RWPE2 (cell line): ENCODE measurements around the gene SH2D6.

Source experiments
- ATAC-seq: fragments of 200-7000 bp; cut with Tn5 transposase; 3 replicates; pipeline ENCODE4 v1.9.1; 2021; ENCODE audit warnings: low read depth
- DNase-seq: peaks from one replicate; pipeline ENCODE4 v3.0.0-alpha.2; 2020; ENCODE audit warnings: low spot score
- H3K27ac ChIP-seq: fragments of 450-650 bp; 2 replicates; pipeline ENCODE4 v1.5.1; 2017; ENCODE audit warnings: mild to moderate bottlenecking; ENCODE audit not compliant: poor library complexity, severe bottlenecking
- H3K27me3 ChIP-seq: fragments of 250-450 bp; sonication (Bioruptor Pico); 2 replicates; pipeline ENCODE4 v1.5.1; 2021; ENCODE audit warnings: mild to moderate bottlenecking, moderate library complexity; ENCODE audit not compliant: insufficient read depth, poor library complexity, severe bottlenecking
- H3K36me3 ChIP-seq: fragments of 250-450 bp; sonication (Bioruptor Pico); 2 replicates; pipeline ENCODE4 v1.5.1; 2020; ENCODE audit warnings: low read depth, mild to moderate bottlenecking, moderate library complexity
- H3K4me1 ChIP-seq: fragments of 250-450 bp; sonication (Bioruptor Pico); 2 replicates; pipeline ENCODE4 v1.5.1; 2021; ENCODE audit warnings: mild to moderate bottlenecking, moderate library complexity; ENCODE audit not compliant: insufficient read depth, poor library complexity, severe bottlenecking
- H3K4me3 ChIP-seq: fragments of 250-450 bp; sonication (Bioruptor Pico); 2 replicates; pipeline ENCODE4 v1.5.1; 2021; ENCODE audit warnings: mild to moderate bottlenecking, moderate library complexity; ENCODE audit not compliant: severe bottlenecking
- H3K9me3 ChIP-seq: fragments of 250-450 bp; sonication (Bioruptor Pico); 2 replicates; pipeline ENCODE4 v1.5.1; 2021; ENCODE audit warnings: mild to moderate bottlenecking, moderate library complexity; ENCODE audit not compliant: severe bottlenecking
- TF ChIP-seq, protein P1 (sequence below): fragments of 450-650 bp; IDR thresholded peaks from one replicate; pipeline ENCODE4 v1.5.1; 2017; ENCODE audit warnings: mild to moderate bottlenecking, moderate library complexity; ENCODE audit not compliant: poor library complexity, severe bottlenecking

The SH2D6 gene

DNA sequence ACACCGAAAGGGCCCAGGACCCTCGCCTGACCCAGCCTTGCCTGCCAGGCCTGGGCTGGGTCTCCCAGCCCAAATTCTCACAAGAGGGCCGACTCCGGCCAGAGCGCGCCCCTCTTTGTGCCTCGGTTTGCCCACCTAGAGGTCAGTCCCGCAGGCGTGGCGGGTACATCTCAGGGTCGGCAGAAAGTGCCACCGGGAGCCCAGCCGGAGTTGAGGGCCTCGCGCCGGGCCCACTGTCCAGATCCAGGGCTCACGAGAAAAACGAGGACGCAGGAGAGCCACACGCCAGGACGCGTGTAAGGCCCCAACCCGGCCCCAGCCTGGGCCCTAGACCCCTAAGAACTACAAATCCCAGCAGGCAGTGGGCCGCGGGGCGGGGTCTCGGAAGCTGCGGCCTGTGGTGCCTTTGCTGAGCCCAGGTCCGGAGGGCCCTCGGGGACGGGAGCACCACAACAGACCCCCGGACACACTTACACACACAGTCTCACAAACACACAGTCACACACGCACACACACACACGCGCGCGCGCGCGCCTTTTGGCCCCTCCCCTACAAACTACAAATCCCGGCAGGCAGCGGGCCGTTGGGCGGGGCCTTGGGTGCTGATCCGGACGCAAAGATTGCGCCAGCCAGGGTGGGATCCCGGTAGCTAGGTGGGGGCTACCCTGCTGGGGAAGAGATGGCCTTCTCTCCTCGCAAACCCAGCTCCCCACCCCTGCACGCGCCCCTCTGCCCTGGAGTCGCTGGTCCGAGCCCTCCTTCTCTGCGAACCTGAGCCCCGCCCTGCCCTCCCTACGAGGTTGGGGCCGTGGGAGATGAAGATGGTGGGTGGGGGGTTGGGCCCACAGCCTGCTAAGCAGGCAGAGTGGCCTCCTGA lies at the start of gene SH2D6:
SH2D6 (plus strand) TSS at position 583 of the 877 bp plus-strand sequence. CDS start 10,752 bp downstream, outside the sequence.
- TF ChIP-seq, protein P1, sequence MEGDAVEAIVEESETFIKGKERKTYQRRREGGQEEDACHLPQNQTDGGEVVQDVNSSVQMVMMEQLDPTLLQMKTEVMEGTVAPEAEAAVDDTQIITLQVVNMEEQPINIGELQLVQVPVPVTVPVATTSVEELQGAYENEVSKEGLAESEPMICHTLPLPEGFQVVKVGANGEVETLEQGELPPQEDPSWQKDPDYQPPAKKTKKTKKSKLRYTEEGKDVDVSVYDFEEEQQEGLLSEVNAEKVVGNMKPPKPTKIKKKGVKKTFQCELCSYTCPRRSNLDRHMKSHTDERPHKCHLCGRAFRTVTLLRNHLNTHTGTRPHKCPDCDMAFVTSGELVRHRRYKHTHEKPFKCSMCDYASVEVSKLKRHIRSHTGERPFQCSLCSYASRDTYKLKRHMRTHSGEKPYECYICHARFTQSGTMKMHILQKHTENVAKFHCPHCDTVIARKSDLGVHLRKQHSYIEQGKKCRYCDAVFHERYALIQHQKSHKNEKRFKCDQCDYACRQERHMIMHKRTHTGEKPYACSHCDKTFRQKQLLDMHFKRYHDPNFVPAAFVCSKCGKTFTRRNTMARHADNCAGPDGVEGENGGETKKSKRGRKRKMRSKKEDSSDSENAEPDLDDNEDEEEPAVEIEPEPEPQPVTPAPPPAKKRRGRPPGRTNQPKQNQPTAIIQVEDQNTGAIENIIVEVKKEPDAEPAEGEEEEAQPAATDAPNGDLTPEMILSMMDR, result no peak
- no peaks in the 10 kb centered on the region for H3K36me3 ChIP-seq
- peak within 1 kb of the TSS; percentile 41 for H3K4me3 ChIP-seq
- DNase-seq (no peak), ATAC-seq (peak; percentile 71)
- H3K4me1 ChIP-seq, result peaks cover 19% of the 10 kb centered on the region
- no peaks in the 10 kb centered on the region for H3K9me3 ChIP-seq
- H3K27ac ChIP-seq, result peak within 1 kb of the TSS; percentile 94
- H3K27me3 ChIP-seq, result no peaks in the 10 kb centered on the region

DNA sequence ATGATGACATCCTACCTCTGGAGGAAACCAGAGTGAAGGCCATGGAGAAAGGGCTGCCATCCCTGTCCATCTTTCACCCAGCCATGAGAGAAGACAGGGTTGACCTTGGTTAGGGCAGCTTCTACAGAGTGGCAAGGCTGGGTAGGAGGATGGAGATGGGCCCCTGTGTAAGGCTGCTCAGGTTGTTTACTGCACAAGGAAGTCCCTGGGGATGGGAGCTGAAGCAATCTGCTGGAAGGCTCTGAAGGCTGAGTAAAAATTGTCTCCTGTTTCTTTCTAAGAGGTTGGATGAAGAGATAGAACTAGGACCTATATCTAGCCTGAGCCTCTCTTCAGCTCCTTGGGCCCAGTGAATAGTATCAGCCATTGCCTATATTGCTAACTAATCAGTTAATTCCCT lies 49.6 kb upstream of the SH2D6 start:
- no peak overlapping the region for H3K27ac ChIP-seq
- no peaks in the 10 kb centered on the region for H3K27me3 ChIP-seq
- no peaks in the 10 kb centered on the region for H3K9me3 ChIP-seq
- TF ChIP-seq, protein P1, result no peak
- H3K4me1 ChIP-seq, result no peaks in the 10 kb centered on the region
- no peak overlapping the region for H3K4me3 ChIP-seq
- no peak for ATAC-seq
- H3K36me3 ChIP-seq, result no peaks in the 10 kb centered on the region
- DNase-seq, result no peak

DNA sequence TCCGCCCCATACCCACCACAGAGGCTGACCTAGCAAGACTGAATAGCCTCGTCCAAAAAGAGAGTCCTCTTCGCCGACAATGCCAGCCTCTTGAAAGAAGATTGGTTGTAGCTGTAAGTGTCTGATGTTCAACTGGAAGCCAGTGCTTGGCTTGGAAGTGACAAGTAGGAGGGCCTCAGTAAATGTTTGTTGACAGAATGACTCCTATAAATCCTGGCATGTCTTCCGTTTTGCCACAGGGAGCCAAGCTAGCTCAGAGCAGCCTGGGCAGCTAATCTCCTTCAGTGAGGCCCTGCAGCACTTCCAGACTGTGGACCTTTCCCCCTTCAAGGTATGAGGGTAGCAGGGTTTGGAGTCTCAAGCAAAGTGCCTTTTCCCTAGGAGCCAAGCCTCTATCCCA lies 49.0 kb upstream of the SH2D6 start:
- Histone ChIP-seq H3K9me3 (no peaks in the 10 kb centered on the region), H3K27me3 (no peaks in the 10 kb centered on the region), H3K36me3 (no peaks in the 10 kb centered on the region), H3K27ac (no peak overlapping the region), H3K4me3 (no peak overlapping the region), H3K4me1 (no peaks in the 10 kb centered on the region)
- TF ChIP-seq, protein P1, result no peak
- ATAC-seq, result peak; percentile 52; the same call in 1 of the 3 replicates
- DNase-seq, result no peak

DNA sequence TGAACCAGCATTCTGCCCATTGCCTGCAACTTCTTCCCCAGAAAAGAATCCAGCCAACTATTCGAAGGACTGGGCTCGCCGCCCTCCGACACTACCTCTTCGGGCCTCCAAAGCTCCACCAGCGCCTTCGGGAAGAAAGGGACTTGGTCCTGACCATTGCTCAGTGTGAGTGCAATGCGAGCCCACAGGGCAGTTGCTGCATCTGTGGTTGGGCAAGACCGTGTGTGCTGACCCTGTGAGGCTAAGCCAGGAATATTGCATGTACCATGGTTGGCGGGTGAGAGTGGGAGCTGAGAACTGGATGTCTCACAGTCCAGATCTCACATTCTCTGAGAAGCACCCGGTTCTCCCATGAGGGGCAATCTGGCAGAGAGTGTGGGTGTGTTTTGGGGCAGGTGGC lies 47.5 kb upstream of the SH2D6 start:
- ATAC-seq (no peak), DNase-seq (no peak)
- Histone ChIP-seq H3K27me3 (no peaks in the 10 kb centered on the region), H3K4me3 (no peak overlapping the region), H3K36me3 (peaks cover 3% of the 10 kb centered on the region; the same call in 1 of the 2 replicates), H3K27ac (no peak overlapping the region), H3K4me1 (no peaks in the 10 kb centered on the region), H3K9me3 (no peaks in the 10 kb centered on the region)
- TF ChIP-seq, protein P1, result no peak
